HepG2 (cell line): Measurements from ENCODE around the gene ADM5. TPM values are rescaled to one million over a fixed set of nuclear protein-coding genes. Genes with fewer than 3 reads are reported as not detected.

ENCODE experiments used
- ARID5B ChIP-seq: IDR thresholded peaks from 2 replicates; pipeline ENCODE4 v1.4.0; 2020; ENCODE audit warnings: mild to moderate bottlenecking, missing genetic modification reagents
- BRD4 ChIP-seq: sonication (generic); formaldehyde crosslinking; IDR thresholded peaks from 2 replicates; pipeline ENCODE4 v1.4.0; 2020; ENCODE audit warnings: missing genetic modification reagents
- MBD4 ChIP-seq: IDR thresholded peaks from 2 replicates; pipeline ENCODE4 v1.6.1; 2012; ENCODE audit warnings: low read length, inconsistent platforms, borderline replicate concordance
- NFAT5 ChIP-seq: sonication (generic); formaldehyde crosslinking; IDR thresholded peaks from 2 replicates; pipeline ENCODE4 v1.4.0; 2020; ENCODE audit warnings: missing genetic modification reagents
- ONECUT2 ChIP-seq: sonication (generic); formaldehyde crosslinking; IDR thresholded peaks from 2 replicates; pipeline ENCODE4 v1.4.0; 2020; ENCODE audit warnings: missing genetic modification reagents
- PPARG ChIP-seq: conservative IDR thresholded peaks from 2 replicates; pipeline ENCODE4 v1.6.1; 2016; ENCODE audit warnings: missing biosample characterization, missing genetic modification reagents
- RFXAP ChIP-seq: sonication (generic); formaldehyde crosslinking; IDR thresholded peaks from 2 replicates; pipeline ENCODE4 v1.4.0; 2020; ENCODE audit warnings: missing genetic modification reagents, borderline replicate concordance
- SALL2 ChIP-seq: sonication (generic); formaldehyde crosslinking; IDR thresholded peaks from 2 replicates; pipeline ENCODE4 v1.8.1; 2023; ENCODE audit warnings: mild to moderate bottlenecking, missing genetic modification reagents, inconsistent platforms
- SRY ChIP-seq: sonication (generic); formaldehyde crosslinking; IDR thresholded peaks from 2 replicates; pipeline ENCODE4 v1.8.0; 2022; ENCODE audit warnings: mild to moderate bottlenecking, missing genetic modification reagents
- TCF7L2 ChIP-seq: IDR thresholded peaks from 2 replicates; pipeline ENCODE4 v1.6.1; 2011; ENCODE audit warnings: mild to moderate bottlenecking, low read depth, low read length, moderate library complexity
- U2AF2 ChIP-seq: fragments of 200-400 bp; formaldehyde crosslinking; IDR thresholded peaks from 2 replicates; pipeline ENCODE4 v1.6.1; 2017; ENCODE audit warnings: low read depth, mild to moderate bottlenecking, low read length
- ZBTB42 ChIP-seq: sonication (generic); formaldehyde crosslinking; IDR thresholded peaks from 2 replicates; pipeline ENCODE4 v1.5.0; 2020; ENCODE audit warnings: mild to moderate bottlenecking, missing genetic modification reagents
- ZNF607 ChIP-seq: sonication (generic); formaldehyde crosslinking; IDR thresholded peaks from 2 replicates; pipeline ENCODE4 v1.5.1; 2020; ENCODE audit warnings: missing genetic modification reagents, mild to moderate bottlenecking, borderline replicate concordance
- ZNF674 ChIP-seq: sonication (generic); formaldehyde crosslinking; IDR thresholded peaks from 2 replicates; pipeline ENCODE4 v1.5.0; 2020; ENCODE audit warnings: low read depth, mild to moderate bottlenecking, missing genetic modification reagents
- ZNF704 ChIP-seq: sonication (generic); formaldehyde crosslinking; IDR thresholded peaks from 2 replicates; pipeline ENCODE4 v1.8.1; 2023; ENCODE audit warnings: mild to moderate bottlenecking, inconsistent platforms, moderate library complexity, missing genetic modification reagents, borderline replicate concordance
- ZNF883 ChIP-seq: sonication (generic); formaldehyde crosslinking; IDR thresholded peaks from 2 replicates; pipeline ENCODE4 v1.5.1; 2020; ENCODE audit warnings: mild to moderate bottlenecking, missing genetic modification reagents; ENCODE audit errors: not compliant biosample characterization
- ZUFSP ChIP-seq: sonication (generic); formaldehyde crosslinking; IDR thresholded peaks from 2 replicates; pipeline ENCODE4 v1.9.0; 2021; ENCODE audit warnings: missing genetic modification reagents, mild to moderate bottlenecking, borderline replicate concordance
- polyA plus RNA-seq, 8 experiments: library from polyadenylated mRNA; depleted of rRNA in 3 of 8; stranded (reverse) in 7 of 8; unstranded in 1 of 8; fragments of >200 nt; fragmentation: Illumina TruSeq in 4 of 8; extraction: Trizol in 4 of 8; gene quantifications; 2 replicates each; pipeline versions ENCODE4 v1.2.1 to v1.2.3, GENCODE V29; 2011 to 2016; ENCODE audit warnings: low read depth in 4 of 8, missing spikeins in 1 of 8, mixed read lengths in 1 of 8; ENCODE audit not compliant: insufficient read depth in 1 of 8
- total RNA-seq, 5 experiments: library from RNA; depleted of rRNA; stranded (reverse); fragments of >200 nt; fragmentation: Illumina TruSeq; extraction: Trizol; gene quantifications; 2 replicates each; pipeline ENCODE4 v1.2.3, GENCODE V29; 2016; ENCODE audit warnings: low read depth in 1 of 5

ADM5 gene
- total and polyA plus RNA-seq, 2 of the 13 experiments (the other 11 are each of a cell fraction or from before 2014, with no cell fraction given): 2.7 to 4.1 TPM

GRCh38 chr19:49672131-49672919 is 17.1 kb upstream of the ADM5 start (continued):
- TF ChIP-seq ZUFSP (CRISPR knock-in tag): no peak
- TF ChIP-seq U2AF2: no peak
- TF ChIP-seq MBD4: no peak
- peak; percentile 46 for TF ChIP-seq ARID5B (CRISPR knock-in tag)
- TF ChIP-seq BRD4 (CRISPR knock-in tag): no peak
- TF ChIP-seq RFXAP (CRISPR knock-in tag): no peak
- peak; percentile 62; the same call in 1 of the 2 replicates for TF ChIP-seq SALL2 (CRISPR knock-in tag)
- no peak for TF ChIP-seq ZNF674 (CRISPR knock-in tag)
- no peak for TF ChIP-seq SRY
- 0 out of 2 replicates have a peak, but pooled peaks have one; percentile 57 for TF ChIP-seq ZNF607 (CRISPR knock-in tag)
- TF ChIP-seq NFAT5 (CRISPR knock-in tag): no peak
- no peak for TF ChIP-seq ZNF704 (CRISPR knock-in tag)
- peak; percentile 26 for TF ChIP-seq ZNF883 (CRISPR knock-in tag)
- TF ChIP-seq TCF7L2: no peak
- TF ChIP-seq ZBTB42: no peak
- TF ChIP-seq PPARG (CRISPR knock-in tag): 0 out of 2 replicates have a peak, but pooled peaks have one; percentile 51
- TF ChIP-seq ONECUT2: no peak
